WERI-Rb-1 (cell line): ENCODE data around the gene CAMK2B.

Experiments
- DNase-seq: peaks from one replicate; pipeline ENCODE4 v3.0.0-alpha.2; 2020
- H3K27ac ChIP-seq: fragments of 250-450 bp; sonication (Bioruptor Pico); 2 replicates; pipeline ENCODE4 v1.5.1; 2020; ENCODE audit warnings: mild to moderate bottlenecking, moderate library complexity
- H3K27me3 ChIP-seq: fragments of 250-450 bp; sonication (Bioruptor Pico); 2 replicates; pipeline ENCODE4 v1.5.1; 2021; ENCODE audit warnings: mild to moderate bottlenecking, low read depth, moderate library complexity; ENCODE audit not compliant: insufficient read depth, severe bottlenecking
- H3K36me3 ChIP-seq: fragments of 250-450 bp; sonication (Bioruptor Pico); 2 replicates; pipeline ENCODE4 v1.5.1; 2020; ENCODE audit warnings: mild to moderate bottlenecking, moderate library complexity
- H3K4me3 ChIP-seq: 2 replicates; pipeline ENCODE4 v1.5.1; 2011; ENCODE audit warnings: low read depth, mild to moderate bottlenecking, control low read depth, low read length
- H3K9me3 ChIP-seq: fragments of 250-450 bp; sonication (Bioruptor Pico); 2 replicates; pipeline ENCODE4 v1.5.1; 2021; ENCODE audit warnings: mild to moderate bottlenecking, moderate library complexity; ENCODE audit not compliant: severe bottlenecking
- CTCF ChIP-seq: IDR thresholded peaks from 2 replicates; pipeline ENCODE4 v1.5.1; 2011; ENCODE audit warnings: low read depth, mild to moderate bottlenecking, control low read depth, inconsistent platforms, low read length

Gene CAMK2B

DNA sequence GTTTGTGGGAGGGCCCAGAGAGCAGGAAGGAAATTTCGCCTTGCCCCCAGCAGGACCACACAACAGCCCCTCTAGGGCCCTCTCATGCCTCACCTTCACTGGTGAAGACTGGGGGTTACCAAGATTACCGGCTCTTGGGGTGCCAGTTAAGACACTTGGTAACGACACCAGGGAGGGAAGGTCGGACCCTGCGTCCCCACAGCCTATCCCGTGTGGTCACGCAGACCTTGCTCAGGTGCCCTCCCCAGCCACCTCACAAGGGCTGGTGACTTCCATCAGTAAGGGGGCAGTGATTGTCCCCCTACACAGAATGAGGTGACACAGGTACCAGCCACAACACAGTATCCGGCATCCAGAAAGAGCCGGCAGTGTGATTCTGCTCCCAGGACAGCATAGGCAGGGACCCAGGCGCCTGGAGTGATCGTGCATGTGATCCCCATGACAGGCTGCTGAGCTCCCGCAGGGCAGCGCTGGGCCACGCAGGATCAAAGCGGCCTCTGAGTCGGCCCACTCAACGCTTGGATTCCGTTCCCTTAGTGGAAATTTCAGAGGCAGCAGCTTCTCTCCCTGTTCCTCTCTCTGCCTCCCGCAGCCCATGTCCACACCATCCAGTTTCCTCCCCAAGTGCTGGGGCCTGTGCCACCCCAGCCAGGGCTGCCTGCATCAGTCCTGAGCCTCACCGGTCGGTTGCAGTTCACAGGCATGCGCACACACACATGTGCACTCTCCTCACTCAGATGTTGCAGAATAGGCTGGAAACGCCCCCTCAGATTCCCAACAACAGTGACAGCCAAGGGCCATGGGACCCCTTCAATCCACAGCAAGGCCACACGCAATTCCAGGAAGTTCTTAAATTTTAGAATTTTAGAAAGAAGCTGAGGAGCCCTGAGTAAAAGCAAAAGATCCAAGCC lies 35.8 kb downstream of the CAMK2B start:
- no peak overlapping the region for H3K27ac ChIP-seq
- H3K36me3 ChIP-seq: no peaks in the 10 kb centered on the region
- TF ChIP-seq CTCF: no peak
- no peaks in the 10 kb centered on the region for H3K27me3 ChIP-seq
- peak; percentile 5 for DNase-seq
- no peak overlapping the region for H3K4me3 ChIP-seq
- no peaks in the 10 kb centered on the region for H3K9me3 ChIP-seq

GRCh38 chr7:44288811-44289340 lies 36.5 kb downstream of the CAMK2B start:
- peak; percentile 5 for DNase-seq
- Histone ChIP-seq H3K27me3 (no peaks in the 10 kb centered on the region), H3K9me3 (no peaks in the 10 kb centered on the region), H3K27ac (no peak overlapping the region), H3K4me3 (no peak overlapping the region), H3K36me3 (no peaks in the 10 kb centered on the region)
- TF ChIP-seq CTCF: no peak

DNA sequence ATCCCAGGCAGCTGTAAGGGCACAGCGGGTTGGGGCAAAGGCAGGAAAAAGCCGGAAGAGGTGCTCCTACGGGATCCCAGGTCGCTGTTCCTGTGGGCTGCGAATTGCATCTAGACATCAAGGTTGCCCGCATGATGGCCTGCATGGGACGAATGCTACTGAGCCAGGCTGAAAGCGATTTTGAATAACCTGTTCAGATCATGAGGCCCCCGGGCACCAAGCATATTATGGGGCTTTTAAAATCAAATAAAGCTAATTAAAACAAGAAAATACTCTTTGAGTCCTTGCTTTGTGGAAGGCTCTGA lies 37.1 kb downstream of the CAMK2B start:
- no peak for DNase-seq
- Histone ChIP-seq H3K4me3 (no peak overlapping the region), H3K27me3 (no peaks in the 10 kb centered on the region), H3K9me3 (no peaks in the 10 kb centered on the region), H3K36me3 (no peaks in the 10 kb centered on the region), H3K27ac (no peak overlapping the region)
- TF ChIP-seq CTCF: no peak

- H3K27me3 ChIP-seq: no peaks in the 10 kb centered on the region
- H3K4me3 ChIP-seq: no peak overlapping the region
- DNase-seq: peak; percentile 4
- no peaks in the 10 kb centered on the region for H3K36me3 ChIP-seq
- no peak for TF ChIP-seq CTCF
- H3K27ac ChIP-seq: no peak overlapping the region
- H3K9me3 ChIP-seq: no peaks in the 10 kb centered on the region
Observed at GRCh38 chr7:44287488-44288380, 37.7 kb downstream of the CAMK2B start.

DNA sequence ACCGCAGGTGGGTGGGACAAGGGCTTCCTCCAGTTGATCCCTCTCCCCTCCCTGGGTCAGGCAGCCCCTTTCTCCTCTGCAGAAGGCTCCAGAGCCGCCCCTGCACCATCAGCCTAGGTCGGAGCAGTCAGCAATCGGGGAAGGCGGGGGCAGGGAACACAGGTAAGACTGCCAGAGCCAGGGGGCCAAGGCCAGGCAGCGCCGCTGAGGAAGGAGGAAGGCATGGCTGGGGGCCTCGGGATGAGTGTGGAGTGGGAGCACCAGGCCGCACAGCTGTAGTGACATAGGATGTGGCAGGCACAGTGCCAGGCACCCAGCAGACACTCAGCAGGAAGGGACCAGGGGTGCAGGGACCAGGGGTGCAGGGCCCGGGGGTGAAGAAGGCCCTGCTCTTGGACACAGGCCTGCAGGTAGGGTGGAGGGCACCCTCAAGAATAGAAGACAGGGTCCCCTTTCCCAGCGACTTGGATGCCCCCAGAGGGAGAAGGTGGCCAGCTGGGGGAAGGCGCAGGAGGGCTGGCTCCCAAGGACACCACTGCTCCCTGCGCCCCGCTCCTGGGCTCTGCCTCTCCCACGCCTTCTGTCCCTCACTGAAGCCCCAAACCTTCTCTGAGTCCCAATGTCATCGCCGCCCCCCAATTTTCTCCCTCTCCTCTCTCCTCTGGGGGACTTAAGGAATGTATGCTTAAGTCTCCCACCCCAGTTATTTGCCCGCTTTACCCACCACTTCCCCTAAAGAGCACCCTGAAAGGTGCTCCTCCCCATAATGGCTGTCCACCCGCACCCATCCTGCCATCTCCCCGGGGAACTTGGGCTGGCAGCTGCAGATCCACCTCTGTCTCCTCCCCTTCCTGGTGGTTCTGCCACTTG lies 38.5 kb downstream of the CAMK2B start:
- Histone ChIP-seq H3K27me3 (no peaks in the 10 kb centered on the region), H3K27ac (peak overlapping the region; percentile 52), H3K36me3 (no peaks in the 10 kb centered on the region), H3K9me3 (no peaks in the 10 kb centered on the region), H3K4me3 (no peak overlapping the region)
- peak; percentile 9 for DNase-seq
- no peak for TF ChIP-seq CTCF
